Heart left ventricle (tissue), 13 donors: ENCODE measurements around the gene BFSP2.
A peak's percentile ranks its signal among the peaks of the same experiment; 100 is the strongest.

Source experiments
- POLR2A ChIP-seq, 2 donors: fragments of 450-650 bp; IDR thresholded peaks; one replicate each; pipeline ENCODE4 v1.6.1; 2017; ENCODE audit warnings: antibody characterized with exemption in 2 of 2, mild to moderate bottlenecking in 2 of 2, moderate library complexity in 2 of 2
- TF ChIP-seq, protein P1 (sequence below), 12 donors: fragments of 200-600 bp; sonication (generic) in 4 of 12; IDR thresholded peaks; one replicate each; pipeline versions ENCODE4 v1.5.0 to v1.8.0; 2018 to 2022; ENCODE audit warnings: antibody characterized with exemption in 12 of 12, mild to moderate bottlenecking in 5 of 12
- donor health status: ischemic (EF 13 %, LVEDD 7.1; RV severe dilation, severe dysfunction).
- donor health status: DM: no; HTN: yes; CAD: no.
- donor health status: DM: no; HTN: no; CAD: no.
- donor health status: ischemic (EF 25% LVEDD 6.9; RV normal size, moderate dysfunction).
- donor health status: ischemic (EF 25% LVEDD 5.7; RV mildly dilated, moderate dysfunction).
- donor health status: ischemic (EF 35%, LVEDD 5.7; RV mildly dilated, moderate dysfunction).
- donor health status: nonischemic (EF 11% LVEDD 7.7; RV severe dilation, severe dysfunction).
- donor health status: DM: yes; HTN: yes; CAD: no.
- donor health status: PGD.
- donor health status: ischemic (EF 29% LVEDD 5.4; RV normal size, mild dysfunction).
- donor health status: nonischemic (EF 23%, LVEDD 6.1; RV moderate dilation, normal function).

DNA sequence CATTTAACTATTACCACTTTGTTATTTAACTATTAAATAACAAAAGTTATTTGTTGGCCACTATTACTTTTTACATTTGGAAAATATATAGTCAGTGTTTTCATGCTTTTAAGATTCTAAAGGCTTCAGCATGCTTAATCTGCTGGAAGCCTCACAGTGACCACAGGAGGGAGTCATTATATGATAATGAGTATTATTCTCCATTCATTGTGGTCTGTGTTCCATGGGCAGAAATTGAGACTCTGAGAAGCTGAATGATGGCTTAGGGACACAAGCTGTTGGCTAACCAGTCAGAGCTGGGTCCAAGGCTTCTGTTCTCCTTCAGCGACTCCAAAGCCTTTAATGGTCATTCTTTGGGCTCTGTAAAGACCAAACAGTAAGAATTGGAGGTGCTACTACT lies 64.7 kb downstream of the BFSP2 start:
- no peak for TF ChIP-seq POLR2A (IDR thresholded peaks at IDR 0.05)
- TF ChIP-seq, protein P1, sequence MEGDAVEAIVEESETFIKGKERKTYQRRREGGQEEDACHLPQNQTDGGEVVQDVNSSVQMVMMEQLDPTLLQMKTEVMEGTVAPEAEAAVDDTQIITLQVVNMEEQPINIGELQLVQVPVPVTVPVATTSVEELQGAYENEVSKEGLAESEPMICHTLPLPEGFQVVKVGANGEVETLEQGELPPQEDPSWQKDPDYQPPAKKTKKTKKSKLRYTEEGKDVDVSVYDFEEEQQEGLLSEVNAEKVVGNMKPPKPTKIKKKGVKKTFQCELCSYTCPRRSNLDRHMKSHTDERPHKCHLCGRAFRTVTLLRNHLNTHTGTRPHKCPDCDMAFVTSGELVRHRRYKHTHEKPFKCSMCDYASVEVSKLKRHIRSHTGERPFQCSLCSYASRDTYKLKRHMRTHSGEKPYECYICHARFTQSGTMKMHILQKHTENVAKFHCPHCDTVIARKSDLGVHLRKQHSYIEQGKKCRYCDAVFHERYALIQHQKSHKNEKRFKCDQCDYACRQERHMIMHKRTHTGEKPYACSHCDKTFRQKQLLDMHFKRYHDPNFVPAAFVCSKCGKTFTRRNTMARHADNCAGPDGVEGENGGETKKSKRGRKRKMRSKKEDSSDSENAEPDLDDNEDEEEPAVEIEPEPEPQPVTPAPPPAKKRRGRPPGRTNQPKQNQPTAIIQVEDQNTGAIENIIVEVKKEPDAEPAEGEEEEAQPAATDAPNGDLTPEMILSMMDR (IDR thresholded peaks at IDR 0.05), result peak in 6 of 12 donors; percentile 9 to 34 (median 22)
